Inflammatory macrophage treated with lipopolysaccharide for 1 hour (primary cell): Measurements from ENCODE around the gene RABL6.

ENCODE experiments used
- DNase-seq, 2 donors: peaks; one replicate each; pipeline ENCODE4 v3.0.0-alpha.2; 2020 to 2022

Gene RABL6

DNA sequence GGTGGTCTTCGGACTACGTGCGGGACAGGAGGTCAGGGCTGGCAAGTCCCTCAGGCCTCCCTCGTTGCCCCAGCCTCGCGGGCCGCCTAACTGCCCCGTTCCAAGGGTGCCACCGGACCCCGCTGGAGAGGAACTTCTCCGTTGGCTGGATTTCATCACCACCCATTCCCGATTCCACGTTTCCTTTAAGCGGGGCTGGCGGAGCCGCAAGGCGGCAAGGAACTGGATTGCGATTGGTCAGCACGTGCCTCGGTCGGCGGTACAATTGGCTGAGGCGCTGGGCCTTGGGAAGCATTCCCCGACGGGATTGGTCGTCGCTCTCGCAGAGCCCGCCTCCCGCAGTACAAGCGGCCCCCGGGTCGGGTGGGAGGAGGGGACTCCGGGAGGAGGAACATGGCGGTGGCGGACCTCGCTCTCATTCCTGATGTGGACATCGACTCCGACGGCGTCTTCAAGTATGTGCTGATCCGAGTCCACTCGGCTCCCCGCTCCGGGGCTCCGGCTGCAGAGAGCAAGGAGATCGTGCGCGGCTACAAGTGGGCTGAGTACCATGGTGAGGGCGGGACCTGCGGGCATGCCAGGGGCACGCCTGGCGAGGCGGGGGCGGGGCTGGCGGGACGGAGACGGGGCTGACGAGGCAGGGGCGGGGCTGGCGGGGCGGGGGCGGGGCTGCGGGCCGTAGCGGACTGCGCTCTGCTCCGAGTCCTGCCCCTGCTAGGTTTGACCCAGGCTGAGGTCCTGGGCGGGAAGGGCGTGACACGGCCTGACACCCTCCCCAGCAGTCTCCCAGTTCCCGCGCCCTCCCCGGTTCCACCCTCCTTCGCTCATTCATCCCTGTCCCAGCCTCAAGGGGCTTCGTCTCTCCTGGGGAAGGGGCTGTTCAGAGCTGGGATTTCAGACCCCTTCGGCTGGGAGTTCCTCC lies 41.6 kb downstream of the RABL6 start, which contains the start of gene PHPT1:
TSS of gene PHPT1 (plus strand) at position 372 of the 922 bp plus-strand sequence. CDS start at position 394, 22 bp downstream.
- peak; percentile 98 to 99 for DNase-seq

DNA sequence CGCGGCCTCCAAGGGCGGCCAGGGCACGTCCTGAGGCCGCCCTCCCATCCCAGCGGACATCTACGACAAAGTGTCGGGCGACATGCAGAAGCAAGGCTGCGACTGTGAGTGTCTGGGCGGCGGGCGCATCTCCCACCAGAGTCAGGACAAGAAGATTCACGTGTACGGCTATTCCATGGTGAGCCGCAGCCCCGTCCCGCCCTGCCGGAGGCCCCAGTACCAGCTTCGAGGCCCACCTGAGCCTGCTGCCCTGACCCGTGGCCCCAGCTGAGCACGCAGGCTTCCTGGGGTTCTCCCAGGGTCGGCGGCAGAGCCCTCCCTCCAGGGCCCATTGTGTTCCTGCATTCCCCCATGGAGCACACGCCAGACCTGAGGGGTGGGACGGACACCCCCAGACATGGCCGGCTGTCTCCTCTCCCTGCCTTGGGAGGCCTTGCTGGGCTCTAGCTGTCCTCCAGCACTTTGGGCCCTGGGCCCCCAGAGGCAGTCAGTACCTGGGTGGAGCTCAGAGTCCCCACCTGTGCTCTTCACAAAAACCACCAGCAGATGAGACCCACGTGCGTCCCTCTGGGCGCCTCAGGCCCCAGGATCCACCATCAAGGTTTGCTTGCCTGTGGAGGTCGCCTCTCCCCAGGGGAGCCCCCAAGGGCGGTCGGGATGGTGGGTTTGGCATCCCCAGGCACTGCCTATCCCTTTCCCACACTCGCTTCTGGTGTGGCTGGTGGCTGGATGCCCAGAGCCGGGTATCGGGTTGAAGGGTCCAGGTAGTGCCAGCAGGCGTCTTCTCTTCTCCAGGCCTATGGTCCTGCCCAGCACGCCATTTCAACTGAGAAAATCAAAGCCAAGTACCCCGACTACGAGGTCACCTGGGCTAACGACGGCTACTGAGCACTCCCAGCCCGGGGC lies 42.5 kb downstream of the RABL6 start:
- no peak for DNase-seq

DNA sequence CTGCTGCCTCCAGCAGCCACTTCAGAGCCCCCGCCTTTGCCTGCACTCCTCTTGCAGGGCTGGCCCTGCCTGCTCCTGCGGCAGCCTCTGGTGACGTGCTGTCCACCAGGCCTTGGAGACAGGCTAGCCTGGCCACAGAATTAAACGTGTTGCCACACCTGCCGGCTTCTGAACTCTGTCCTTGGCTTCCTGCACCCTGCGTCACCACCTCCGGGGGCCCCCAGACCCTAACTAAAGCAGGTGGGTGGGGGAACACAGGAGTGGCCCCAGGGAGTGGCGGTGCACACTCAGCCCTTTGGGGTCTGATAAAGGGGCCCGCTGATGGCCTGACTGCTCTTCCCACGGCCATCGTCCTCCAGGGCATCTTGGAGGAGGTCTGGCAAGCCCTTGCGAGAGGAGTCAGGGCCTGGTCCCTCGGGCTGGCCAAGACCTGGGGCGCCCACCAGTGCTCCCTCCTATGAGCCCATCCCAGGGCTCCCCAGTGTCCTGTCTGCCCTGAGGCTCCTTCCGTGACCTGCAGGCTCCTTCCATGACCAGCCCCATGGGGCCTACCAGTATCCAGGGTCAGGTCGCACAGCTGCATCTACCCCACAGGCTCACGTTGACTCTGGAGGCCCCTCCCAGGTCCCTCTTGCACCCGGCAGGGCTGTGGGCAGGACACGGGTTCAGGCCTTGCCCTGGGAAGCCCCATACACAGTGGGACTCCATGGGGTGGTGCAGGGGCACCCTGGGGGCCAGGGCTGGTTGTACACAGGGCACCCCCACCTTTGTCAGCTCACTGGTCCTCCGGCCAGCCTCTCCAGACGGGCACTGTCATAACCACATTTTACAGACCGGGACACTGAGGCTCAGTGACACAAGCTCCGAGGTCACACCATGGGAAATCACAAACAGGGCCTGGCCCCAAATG lies 43.4 kb downstream of the RABL6 start:
- no peak for DNase-seq

DNA sequence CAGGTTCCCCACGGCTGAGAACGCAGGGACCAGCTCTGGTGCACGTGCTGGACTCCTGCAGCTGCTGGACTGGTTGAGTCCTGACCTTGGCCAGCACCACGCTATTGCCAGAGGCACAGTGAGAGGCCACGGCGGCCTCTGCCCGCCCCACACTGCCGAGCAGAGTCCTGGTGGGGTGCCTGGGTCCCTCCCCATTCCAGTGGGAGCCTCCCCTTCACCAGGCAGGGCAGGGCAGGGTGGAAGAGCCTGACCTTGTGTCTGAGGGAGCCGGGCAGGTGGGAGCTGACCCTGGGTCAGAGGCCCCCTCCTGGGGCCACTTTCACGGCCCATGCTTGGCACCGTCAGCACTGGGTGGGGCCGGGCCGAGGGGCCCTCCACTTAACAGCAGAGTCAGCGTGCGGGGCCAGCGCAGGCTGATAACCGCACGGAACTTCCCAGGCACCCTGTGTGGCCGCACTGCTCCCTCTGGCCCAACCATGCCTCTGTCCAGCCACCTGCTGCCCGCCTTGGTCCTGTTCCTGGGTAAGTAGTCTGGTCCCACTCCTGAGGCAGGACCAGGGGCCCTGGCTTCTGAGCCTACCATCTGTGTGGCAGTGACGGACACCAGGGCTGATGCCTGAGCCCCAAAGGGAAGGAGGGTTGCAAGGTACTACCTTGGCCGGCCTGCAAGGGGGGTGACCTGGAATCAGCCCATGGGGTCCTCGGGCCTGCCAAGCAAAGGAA lies 44.4 kb downstream of the RABL6 start, which contains the start of gene MAMDC4:
TSS of gene MAMDC4 (plus strand) at position 406 of the 723 bp plus-strand sequence. CDS start at position 477, 71 bp downstream.
- DNase-seq, result no peak

DNA sequence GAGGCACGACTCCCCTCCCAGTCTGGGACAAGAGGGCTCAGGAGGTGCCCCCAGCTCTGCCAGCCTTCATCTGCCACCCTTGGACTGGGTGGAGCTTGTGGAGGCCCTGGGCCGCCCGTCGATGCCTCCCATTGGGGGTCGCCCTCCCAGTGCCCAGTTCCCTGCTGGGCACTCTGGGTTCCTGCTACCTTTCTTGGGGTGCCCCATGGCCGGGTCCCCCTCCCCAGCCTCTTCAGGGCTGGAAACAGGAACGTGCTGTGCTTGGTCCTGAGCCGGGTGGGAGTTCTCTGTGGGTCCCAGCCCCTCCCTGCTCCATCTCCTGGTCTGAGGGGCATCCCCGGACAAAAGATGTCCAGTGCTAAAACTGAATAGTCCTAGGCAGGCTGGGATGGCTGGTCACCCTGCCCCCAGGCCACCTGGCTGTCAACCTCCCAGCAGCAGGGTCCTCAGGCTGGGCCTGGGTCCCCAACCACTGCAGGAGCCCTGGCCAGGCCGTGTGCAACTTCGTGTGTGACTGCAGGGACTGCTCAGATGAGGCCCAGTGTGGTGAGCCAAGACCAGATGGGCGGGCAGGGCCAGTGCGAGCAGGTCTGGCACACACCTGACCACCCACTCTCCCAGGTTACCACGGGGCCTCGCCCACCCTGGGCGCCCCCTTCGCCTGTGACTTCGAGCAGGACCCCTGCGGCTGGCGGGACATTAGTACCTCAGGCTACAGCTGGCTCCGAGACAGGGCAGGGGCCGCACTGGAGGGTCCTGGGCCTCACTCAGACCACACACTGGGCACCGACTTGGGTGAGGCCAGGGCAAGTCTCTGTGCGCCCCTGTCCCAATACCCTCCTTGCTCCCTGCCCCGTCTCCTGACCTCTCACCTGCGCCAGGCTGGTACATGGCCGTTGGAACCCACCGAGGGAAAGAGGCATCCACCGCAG lies 45.2 kb downstream of the RABL6 start:
- no peak for DNase-seq

DNA sequence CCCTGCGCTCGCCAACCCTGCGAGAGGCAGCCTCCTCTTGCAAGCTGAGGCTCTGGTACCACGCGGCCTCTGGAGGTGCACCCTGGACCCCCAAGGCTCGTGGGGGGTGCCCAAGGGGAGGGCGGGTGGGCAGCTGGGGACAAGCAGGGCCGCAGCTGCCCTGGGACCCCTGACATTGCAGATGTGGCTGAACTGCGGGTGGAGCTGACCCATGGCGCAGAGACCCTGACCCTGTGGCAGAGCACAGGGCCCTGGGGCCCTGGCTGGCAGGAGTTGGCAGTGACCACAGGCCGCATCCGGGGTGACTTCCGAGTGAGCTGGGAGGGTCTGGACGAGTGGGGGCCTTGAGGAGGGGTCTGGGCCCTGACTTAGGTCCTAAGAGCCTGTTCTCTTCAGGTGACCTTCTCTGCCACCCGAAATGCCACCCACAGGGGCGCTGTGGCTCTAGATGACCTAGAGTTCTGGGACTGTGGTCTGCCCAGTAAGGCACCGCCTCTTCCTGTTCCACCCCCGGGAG lies 45.9 kb downstream of the RABL6 start:
- DNase-seq, result no peak

DNA sequence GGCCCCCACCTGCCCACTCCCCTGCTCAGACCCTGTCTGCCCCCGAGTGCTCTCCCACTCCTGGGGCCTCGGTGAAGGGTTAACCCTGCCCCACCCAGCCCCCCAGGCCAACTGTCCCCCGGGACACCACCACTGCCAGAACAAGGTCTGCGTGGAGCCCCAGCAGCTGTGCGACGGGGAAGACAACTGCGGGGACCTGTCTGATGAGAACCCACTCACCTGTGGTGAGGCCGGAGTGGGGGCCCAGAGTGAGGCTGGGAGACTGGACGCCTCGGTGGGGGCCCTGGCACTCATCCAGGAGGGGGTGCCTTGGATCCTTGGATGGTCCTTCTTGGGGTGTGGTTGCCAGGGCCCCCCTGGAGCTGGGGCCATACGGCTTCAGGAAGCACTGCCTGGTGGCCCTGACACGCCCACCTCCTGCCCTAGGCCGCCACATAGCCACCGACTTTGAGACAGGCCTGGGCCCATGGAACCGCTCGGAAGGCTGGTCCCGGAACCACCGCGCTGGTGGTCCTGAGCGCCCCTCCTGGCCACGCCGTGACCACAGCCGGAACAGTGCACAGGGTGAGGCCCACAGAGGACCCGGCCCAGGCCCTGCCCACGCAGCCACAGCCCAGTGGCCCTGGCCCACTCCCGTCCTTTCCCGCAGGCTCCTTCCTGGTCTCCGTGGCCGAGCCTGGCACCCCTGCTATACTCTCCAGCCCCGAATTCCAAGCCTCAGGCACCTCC lies 46.5 kb downstream of the RABL6 start:
- DNase-seq, result no peak

DNA sequence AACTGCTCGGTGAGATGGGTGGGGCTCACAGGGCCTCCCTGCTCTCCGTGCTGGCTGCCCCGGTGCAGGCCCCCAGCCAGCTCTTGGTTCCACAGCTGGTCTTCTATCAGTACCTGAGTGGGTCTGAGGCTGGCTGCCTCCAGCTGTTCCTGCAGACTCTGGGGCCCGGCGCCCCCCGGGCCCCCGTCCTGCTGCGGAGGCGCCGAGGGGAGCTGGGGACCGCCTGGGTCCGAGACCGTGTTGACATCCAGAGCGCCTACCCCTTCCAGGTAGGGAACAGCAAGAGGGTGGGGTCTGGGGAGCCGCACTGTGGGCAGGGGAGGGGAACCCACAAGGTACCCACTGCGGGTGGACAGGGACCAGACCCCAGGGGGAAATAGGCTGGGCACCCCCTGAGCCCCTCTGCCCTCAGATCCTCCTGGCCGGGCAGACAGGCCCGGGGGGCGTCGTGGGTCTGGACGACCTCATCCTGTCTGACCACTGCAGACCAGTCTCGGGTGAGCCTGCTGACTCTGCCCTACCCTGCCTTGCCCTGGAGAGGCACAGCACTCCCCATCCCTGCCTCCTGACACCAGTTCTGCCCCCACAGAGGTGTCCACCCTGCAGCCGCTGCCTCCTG lies 47.2 kb downstream of the RABL6 start:
- DNase-seq, result no peak

DNA sequence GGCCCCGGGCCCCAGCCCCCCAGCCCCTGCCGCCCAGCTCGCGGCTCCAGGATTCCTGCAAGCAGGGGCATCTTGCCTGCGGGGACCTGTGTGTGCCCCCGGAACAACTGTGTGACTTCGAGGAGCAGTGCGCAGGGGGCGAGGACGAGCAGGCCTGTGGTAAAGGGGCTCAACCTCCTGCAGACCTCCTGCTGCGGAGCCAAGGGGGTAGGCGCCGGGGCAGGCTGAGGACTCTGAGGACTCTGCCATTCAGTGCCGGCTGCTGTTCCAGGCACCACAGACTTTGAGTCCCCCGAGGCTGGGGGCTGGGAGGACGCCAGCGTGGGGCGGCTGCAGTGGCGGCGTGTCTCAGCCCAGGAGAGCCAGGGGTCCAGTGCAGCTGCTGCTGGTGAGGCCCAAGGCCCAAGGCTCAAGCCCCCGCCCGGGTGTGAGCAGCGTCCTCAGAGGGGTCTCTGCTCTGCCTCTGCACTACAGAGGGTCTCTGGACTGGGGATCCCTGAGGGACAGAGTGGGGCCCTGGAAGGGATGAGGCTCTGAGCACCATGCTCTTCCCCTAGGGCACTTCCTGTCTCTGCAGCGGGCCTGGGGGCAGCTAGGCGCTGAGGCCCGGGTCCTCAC lies 47.8 kb downstream of the RABL6 start:
- no peak for DNase-seq

DNA sequence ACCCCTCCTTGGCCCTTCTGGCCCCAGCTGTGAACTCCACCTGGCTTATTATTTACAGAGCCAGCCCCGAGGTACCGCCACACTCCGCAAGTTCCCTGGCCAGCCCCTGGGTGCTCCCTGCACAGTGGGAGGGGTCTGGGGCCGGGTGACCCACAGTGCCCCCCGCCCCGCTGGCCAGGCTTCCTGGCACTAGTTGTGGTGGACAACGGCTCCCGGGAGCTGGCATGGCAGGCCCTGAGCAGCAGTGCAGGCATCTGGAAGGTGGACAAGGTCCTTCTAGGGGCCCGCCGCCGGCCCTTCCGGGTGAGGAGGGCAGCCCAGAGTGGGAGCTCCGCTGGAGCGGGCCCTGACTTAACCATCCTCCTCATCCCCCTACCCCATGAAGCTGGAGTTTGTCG lies 48.3 kb downstream of the RABL6 start:
- no peak for DNase-seq

DNA sequence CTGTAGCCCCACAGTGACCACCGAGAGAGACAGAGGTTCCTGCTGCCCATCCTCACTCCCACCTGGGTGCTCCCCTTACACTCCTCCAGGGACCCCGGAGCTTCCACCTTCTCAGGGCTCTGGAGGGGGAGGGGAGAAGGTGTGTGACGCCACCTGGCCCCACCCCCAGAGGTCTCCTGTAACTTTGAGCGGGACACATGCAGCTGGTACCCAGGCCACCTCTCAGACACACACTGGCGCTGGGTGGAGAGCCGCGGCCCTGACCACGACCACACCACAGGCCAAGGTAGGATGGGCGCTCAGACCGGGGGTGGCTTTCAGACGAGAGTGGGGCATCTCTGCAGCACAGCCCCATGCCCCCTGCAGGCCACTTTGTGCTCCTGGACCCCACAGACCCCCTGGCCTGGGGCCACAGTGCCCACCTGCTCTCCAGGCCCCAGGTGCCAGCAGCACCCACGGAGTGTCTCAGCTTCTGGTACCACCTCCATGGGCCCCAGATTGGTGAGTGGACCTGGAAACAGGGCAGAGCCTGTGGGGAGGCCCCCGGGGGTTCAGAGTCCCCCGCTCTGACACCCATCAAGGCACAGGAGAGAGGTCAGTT lies 48.9 kb downstream of the RABL6 start:
- DNase-seq, result no peak

DNA sequence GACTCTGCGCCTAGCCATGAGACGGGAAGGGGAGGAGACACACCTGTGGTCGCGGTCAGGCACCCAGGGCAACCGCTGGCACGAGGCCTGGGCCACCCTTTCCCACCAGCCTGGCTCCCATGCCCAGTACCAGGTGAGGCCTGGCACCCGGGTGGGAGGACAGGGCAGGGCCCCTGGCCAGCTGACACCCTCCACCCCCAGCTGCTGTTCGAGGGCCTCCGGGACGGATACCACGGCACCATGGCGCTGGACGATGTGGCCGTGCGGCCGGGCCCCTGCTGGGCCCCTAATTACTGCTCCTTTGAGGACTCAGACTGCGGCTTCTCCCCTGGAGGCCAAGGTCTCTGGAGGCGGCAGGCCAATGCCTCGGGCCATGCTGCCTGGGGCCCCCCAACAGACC lies 49.4 kb downstream of the RABL6 start:
- DNase-seq, result no peak

DNA sequence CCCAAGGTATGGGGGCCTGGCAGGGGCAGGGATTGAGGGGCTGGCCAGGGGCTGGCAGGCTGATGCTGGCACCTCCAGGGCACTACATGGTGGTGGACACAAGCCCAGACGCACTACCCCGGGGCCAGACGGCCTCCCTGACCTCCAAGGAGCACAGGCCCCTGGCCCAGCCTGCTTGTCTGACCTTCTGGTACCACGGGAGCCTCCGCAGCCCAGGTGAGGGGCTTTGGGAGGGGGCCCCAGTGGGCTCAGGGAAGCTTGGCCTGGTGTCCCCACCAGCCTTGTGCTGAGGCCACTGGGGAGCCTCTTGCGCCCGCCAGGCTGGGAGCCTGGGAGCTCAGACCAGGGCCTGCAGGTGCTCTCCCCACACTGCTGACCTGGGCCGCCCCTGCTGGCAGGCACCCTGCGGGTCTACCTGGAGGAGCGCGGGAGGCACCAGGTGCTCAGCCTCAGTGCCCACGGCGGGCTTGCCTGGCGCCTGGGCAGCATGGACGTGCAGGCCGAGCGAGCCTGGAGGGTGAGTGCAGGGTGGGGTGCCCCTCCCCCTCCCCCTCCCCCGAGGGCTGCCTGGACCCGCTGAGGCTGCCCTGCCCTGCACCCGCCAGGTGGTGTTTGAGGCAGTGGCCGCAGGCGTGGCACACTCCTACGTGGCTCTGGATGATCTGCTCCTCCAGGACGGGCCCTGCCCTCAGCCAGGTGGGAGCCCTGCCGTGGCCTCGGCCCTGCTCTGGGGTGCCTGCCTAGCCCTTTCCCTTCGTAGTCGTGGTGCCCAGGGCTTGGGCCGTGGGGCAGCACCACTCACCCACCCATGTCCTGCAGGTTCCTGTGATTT lies 50.0 kb downstream of the RABL6 start:
- no peak for DNase-seq

DNA sequence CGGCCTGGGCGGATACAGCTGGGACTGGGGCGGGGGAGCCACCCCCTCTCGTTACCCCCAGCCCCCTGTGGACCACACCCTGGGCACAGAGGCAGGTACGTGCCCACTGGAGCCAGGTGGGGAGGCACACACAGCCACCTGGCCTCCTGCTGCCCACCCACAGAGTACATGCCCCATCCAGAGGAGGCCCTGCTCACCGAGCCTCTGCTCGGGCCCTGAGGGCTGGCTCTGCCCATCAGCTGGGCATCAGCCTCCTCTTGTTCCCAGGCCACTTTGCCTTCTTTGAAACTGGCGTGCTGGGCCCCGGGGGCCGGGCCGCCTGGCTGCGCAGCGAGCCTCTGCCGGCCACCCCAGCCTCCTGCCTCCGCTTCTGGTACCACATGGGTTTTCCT lies 50.7 kb downstream of the RABL6 start:
- no peak for DNase-seq

DNA sequence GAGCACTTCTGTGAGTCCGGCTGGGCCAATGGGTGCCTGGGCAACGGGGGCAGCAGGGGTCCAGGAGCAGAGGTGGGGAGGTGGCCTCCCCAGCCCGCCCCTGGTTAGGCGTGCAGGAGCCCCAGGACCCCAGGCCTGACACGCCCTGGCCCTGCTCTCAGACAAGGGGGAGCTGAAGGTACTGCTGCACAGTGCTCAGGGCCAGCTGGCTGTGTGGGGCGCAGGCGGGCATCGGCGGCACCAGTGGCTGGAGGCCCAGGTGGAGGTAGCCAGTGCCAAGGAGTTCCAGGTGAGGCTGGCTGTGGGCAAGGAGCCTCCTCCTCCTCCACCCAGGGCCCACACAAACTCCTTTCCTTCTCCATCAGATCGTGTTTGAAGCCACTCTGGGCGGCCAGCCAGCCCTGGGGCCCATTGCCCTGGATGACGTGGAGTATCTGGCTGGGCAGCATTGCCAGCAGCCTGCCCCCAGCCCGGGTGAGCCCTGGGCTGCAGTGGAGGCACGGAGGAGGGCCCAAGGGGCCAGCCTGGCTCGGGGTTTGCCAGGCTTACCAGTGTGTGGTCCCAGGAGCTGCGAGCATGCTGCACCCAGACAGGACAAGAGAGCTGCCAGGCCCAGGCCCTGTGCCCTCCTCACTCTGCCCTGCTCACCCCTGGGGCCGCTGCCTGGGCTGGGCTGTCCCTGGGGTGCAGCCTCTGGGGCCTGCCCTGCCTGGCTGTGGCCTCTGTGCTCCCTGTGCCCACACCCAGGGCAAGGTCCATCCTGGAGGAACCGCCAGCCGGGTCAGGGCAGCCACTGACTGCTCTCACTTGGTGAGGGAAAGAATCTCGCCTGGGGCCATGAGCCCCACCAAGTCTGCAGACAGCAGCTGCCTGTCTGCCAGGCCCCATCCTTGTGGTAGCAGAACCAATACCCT lies 51.4 kb downstream of the RABL6 start:
- DNase-seq, result no peak

DNA sequence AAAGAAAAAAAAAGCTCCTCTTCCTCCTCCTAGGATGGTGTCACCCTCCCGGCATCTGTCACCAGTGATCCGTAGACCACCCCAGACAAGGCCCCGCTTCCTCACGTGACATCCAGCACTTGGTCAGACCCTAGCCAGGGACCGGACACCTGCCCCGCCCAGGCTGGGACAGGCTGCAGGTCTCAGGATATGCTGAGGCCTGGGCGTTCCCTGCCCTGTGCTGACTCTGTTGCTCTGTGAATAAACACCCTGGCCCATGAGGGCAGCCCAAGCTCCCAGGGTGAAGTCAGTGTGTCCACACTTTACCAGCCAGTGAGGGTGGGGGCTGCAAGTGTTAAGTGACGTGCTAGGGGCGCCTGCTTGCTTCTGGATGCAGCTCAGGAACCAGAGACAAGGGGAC lies 52.8 kb downstream of the RABL6 start:
- no peak for DNase-seq
